K562 (cell line): ENCODE results near the gene PPP1R3E. TPM values are rescaled to one million over a fixed set of nuclear protein-coding genes. Genes with fewer than 3 reads are reported as not detected.

Source experiments
- ARID4B ChIP-seq: sonication (generic); formaldehyde crosslinking; IDR thresholded peaks from 2 replicates; pipeline ENCODE4 v1.8.0; 2022; ENCODE audit warnings: mild to moderate bottlenecking, missing genetic modification reagents
- CCAR2 ChIP-seq: fragments of 200-400 bp; formaldehyde crosslinking; IDR thresholded peaks from 2 replicates; pipeline ENCODE4 v1.6.1; 2017; ENCODE audit warnings: mild to moderate bottlenecking, low read depth, low read length
- COPS2 ChIP-seq: fragments of 450-650 bp; conservative IDR thresholded peaks from 2 replicates; pipeline ENCODE4 v1.6.1; 2016; ENCODE audit warnings: mild to moderate bottlenecking, moderate library complexity
- FOXJ2 ChIP-seq: fragments of 200-800 bp; sonication (Bioruptor generic); IDR thresholded peaks from 2 replicates; pipeline ENCODE4 v1.6.1; 2016; ENCODE audit warnings: missing genetic modification characterization, missing compliant biosample characterization
- GTF2B ChIP-seq: IDR thresholded peaks from 2 replicates; pipeline ENCODE4 v1.6.1; 2011; ENCODE audit not compliant: insufficient read length; ENCODE audit errors: extremely low read depth
- HDGF ChIP-seq: fragments of 450-650 bp; IDR thresholded peaks from 2 replicates; pipeline ENCODE4 v1.6.1; 2016
- HMGN3 ChIP-seq: IDR thresholded peaks from 2 replicates; pipeline ENCODE4 v1.6.1; 2011; ENCODE audit warnings: borderline replicate concordance, low read depth, mild to moderate bottlenecking, mixed read lengths, low read length; ENCODE audit not compliant: insufficient read length; ENCODE audit errors: extremely low read depth
- IRF1 ChIP-seq: sonication (generic); formaldehyde crosslinking; IDR thresholded peaks from 2 replicates; pipeline ENCODE4 v1.8.0; 2022; ENCODE audit warnings: missing genetic modification reagents, mild to moderate bottlenecking, borderline replicate concordance
- KAT8 ChIP-seq: fragments of 450-650 bp; IDR thresholded peaks from 2 replicates; pipeline ENCODE4 v1.6.1; 2016; ENCODE audit warnings: low read depth, mild to moderate bottlenecking
- LARP7 ChIP-seq: fragments of 450-650 bp; IDR thresholded peaks from 2 replicates; pipeline ENCODE4 v1.6.1; 2016
- MCM5 ChIP-seq: fragments of 450-650 bp; IDR thresholded peaks from 2 replicates; pipeline ENCODE4 v1.6.1; 2016; ENCODE audit warnings: low read depth
- NKRF ChIP-seq: fragments of 450-650 bp; IDR thresholded peaks from 2 replicates; pipeline ENCODE4 v1.6.1; 2016; ENCODE audit warnings: borderline replicate concordance
- NR4A1 ChIP-seq, 2 experiments: fragments of 250-450 bp in 1 of 2; fragments of 450-650 bp in 1 of 2; sonication (Bioruptor Pico) in 1 of 2; IDR thresholded peaks; 2 replicates each; pipeline versions ENCODE4 v1.4.0 to v1.6.1; 2016 to 2020; ENCODE audit warnings: mild to moderate bottlenecking in 2 of 2, missing compliant biosample characterization in 1 of 2, missing genetic modification characterization in 1 of 2, moderate library complexity in 1 of 2
- PCBP1 ChIP-seq: fragments of 200-400 bp; formaldehyde crosslinking; IDR thresholded peaks from 2 replicates; pipeline ENCODE4 v1.6.1; 2018; ENCODE audit warnings: mild to moderate bottlenecking, low read depth, low read length; ENCODE audit not compliant: poor library complexity, severe bottlenecking
- SIRT6 ChIP-seq: IDR thresholded peaks from one replicate; pipeline ENCODE4 v1.6.1; 2012; ENCODE audit warnings: low read depth, mild to moderate bottlenecking, control low read depth, inconsistent platforms, low read length, moderate library complexity
- TAF15 ChIP-seq: fragments of 200-400 bp; formaldehyde crosslinking; IDR thresholded peaks from 2 replicates; pipeline ENCODE4 v1.6.1; 2017; ENCODE audit warnings: mild to moderate bottlenecking, low read depth, low read length, moderate library complexity
- ZNF134 ChIP-seq: fragments of 250-450 bp; sonication (Bioruptor Pico); conservative IDR thresholded peaks from 2 replicates; pipeline ENCODE4 v1.4.0; 2020
- ZNF311 ChIP-seq: fragments of 250-450 bp; sonication (Bioruptor Pico); IDR thresholded peaks from 2 replicates; pipeline ENCODE4 v1.4.0; 2020; ENCODE audit warnings: mild to moderate bottlenecking, moderate library complexity
- ZNF511 ChIP-seq: sonication (generic); formaldehyde crosslinking; IDR thresholded peaks from 2 replicates; pipeline ENCODE4 v1.8.0; 2022; ENCODE audit warnings: mild to moderate bottlenecking, missing genetic modification reagents
- polyA plus RNA-seq, 8 experiments: library from polyadenylated mRNA; depleted of rRNA in 4 of 8; stranded (reverse) in 5 of 8; unstranded in 3 of 8; fragments of >200 nt; fragmentation: Nextera tagmentation in 2 of 8; fragmentation: Illumina TruSeq in 1 of 8; extraction: Ambion mirVana in 2 of 8; extraction: Trizol in 1 of 8; gene quantifications; 2 replicates each; pipeline versions ENCODE4 v1.2.1 to v1.2.3, GENCODE V29; 2011 to 2014; ENCODE audit warnings: inconsistent platforms in 1 of 8, missing spikeins in 1 of 8
- total RNA-seq, 7 experiments: library from RNA; depleted of rRNA in 6 of 7; stranded (reverse); fragments of >200 nt in 6 of 7; fragmentation: Illumina TruSeq in 2 of 7; extraction: Trizol in 2 of 7; gene quantifications; 2 replicates each; pipeline versions ENCODE4 v1.2.1 to v1.2.3, GENCODE V29; 2011 to 2021; ENCODE audit warnings: low replicate concordance in 1 of 7

PPP1R3E gene
- total and polyA plus RNA-seq, 9 of the 15 experiments (the other 6 are each of a cell fraction or from before 2014, with no cell fraction given): 3.2 to 18.4 (median 7.6) TPM

GRCh38 chr14:23302290-23303225, at the start of gene PPP1R3E (continued):
- no peak for TF ChIP-seq COPS2
- no peak for TF ChIP-seq FOXJ2 (tag)
- no peak for TF ChIP-seq SIRT6
- TF ChIP-seq ZNF511: no peak
- no peak for TF ChIP-seq MCM5
- TF ChIP-seq PCBP1: no peak
- no peak for TF ChIP-seq IRF1
- no peak for TF ChIP-seq ZNF134 (CRISPR knock-in tag)
- no peak for TF ChIP-seq GTF2B
- TF ChIP-seq HMGN3: peak; percentile 15
- TF ChIP-seq KAT8: no peak
- peak; percentile 68; the same call in 1 of the 2 replicates for TF ChIP-seq NKRF
- no peak for TF ChIP-seq NR4A1 (CRISPR knock-in tag; IDR thresholded peaks at IDR 0.05)
- no peak for TF ChIP-seq NR4A1 (tag; IDR thresholded peaks at IDR 0.05)
- no peak for TF ChIP-seq TAF15
- no peak for TF ChIP-seq ZNF311
- 0 out of 2 replicates have a peak, but pooled peaks have one; percentile 31 for TF ChIP-seq HDGF
- no peak for TF ChIP-seq LARP7
- TF ChIP-seq CCAR2: no peak
- no peak for TF ChIP-seq ARID4B
